Lung (tissue), 12 donors: ENCODE measurements around the gene MECP2. TPM values are rescaled to one million over a fixed set of nuclear protein-coding genes. Genes with fewer than 3 reads are reported as not detected.

Source experiments
- ATAC-seq: fragments of 200-7000 bp; cut with Tn5 transposase; one replicate; pipeline ENCODE4 v1.9.1; 2020; ENCODE audit warnings: moderate number of reproducible peaks; ENCODE audit not compliant: insufficient read depth, low FRiP score
- DNase-seq, 3 donors: peaks; one replicate each; pipeline ENCODE4 v3.0.0-alpha.2; 2013 to 2017
- H3K27ac ChIP-seq, 2 donors: one replicate each; pipeline ENCODE4 v1.5.1; 2013; ENCODE audit warnings: mild to moderate bottlenecking in 2 of 2, moderate library complexity in 2 of 2, control low read depth in 1 of 2, inconsistent platforms in 1 of 2, low read depth in 1 of 2, low read length in 1 of 2
- H3K27me3 ChIP-seq, 3 donors: one replicate each; pipeline ENCODE4 v1.5.1; 2013; ENCODE audit warnings: low read length in 2 of 3; ENCODE audit not compliant: control insufficient read depth in 3 of 3, insufficient read depth in 3 of 3
- H3K36me3 ChIP-seq, 4 donors: one replicate each; pipeline ENCODE4 v1.5.1; 2013; ENCODE audit warnings: low read length in 4 of 4, mild to moderate bottlenecking in 1 of 4, moderate library complexity in 1 of 4; ENCODE audit not compliant: control insufficient read depth in 4 of 4, insufficient read depth in 4 of 4
- H3K4me1 ChIP-seq, 5 donors: one replicate each; pipeline ENCODE4 v1.5.1; 2013; ENCODE audit warnings: low read length in 5 of 5, mild to moderate bottlenecking in 2 of 5, moderate library complexity in 1 of 5; ENCODE audit not compliant: control insufficient read depth in 5 of 5, insufficient read depth in 5 of 5
- H3K4me3 ChIP-seq: one replicate; pipeline ENCODE4 v1.5.1; 2013; ENCODE audit warnings: mild to moderate bottlenecking, control low read depth, moderate library complexity
- H3K9ac ChIP-seq, 2 donors: one replicate each; pipeline ENCODE4 v1.5.1; 2013; ENCODE audit warnings: low read length in 2 of 2, control low read depth in 1 of 2; ENCODE audit not compliant: insufficient read depth in 1 of 2
- H3K9me3 ChIP-seq, 4 donors: one replicate each; pipeline ENCODE4 v1.5.1; 2013; ENCODE audit warnings: low read length in 3 of 4, mild to moderate bottlenecking in 1 of 4, moderate library complexity in 1 of 4; ENCODE audit not compliant: control insufficient read depth in 4 of 4, insufficient read depth in 3 of 4
- WGBS, 2 donors: extraction: QIAGEN DNeasy Blood & Tissue Kit; methylation state at CpG; one replicate each; pipeline ENCODE4 v1.1.7; 2013; 5-methylcytosine and 5-hydroxymethylcytosine counted together
- polyA plus RNA-seq, 2 donors: library from polyadenylated mRNA; stranded (reverse); fragments of 200-250 nt; gene quantifications; one replicate each; pipeline ENCODE4 v1.2.1, GENCODE V29; 2013
- total RNA-seq, 2 donors: library from RNA; depleted of rRNA in 1 of 2; stranded (reverse); fragments of >200 nt in 1 of 2; gene quantifications; one replicate each; pipeline ENCODE4 v1.2.1, GENCODE V29; 2014 to 2021
- TF ChIP-seq, protein P1 (sequence below): IDR thresholded peaks from 2 replicates; pipeline ENCODE4 v1.5.1; 2012; ENCODE audit warnings: mild to moderate bottlenecking; ENCODE audit errors: control extremely low read depth, extremely low read depth
- donor health status: control.
- donor health status: control.
- donor health status: Bipolar disorder and iron deficiency.
- donor health status: healthy.
- donor health status: DM: yes; HTN: yes; CAD: no.

MECP2 gene
- total and polyA plus RNA-seq, 4 donors: 20.4 to 62.9 (median 38.9) TPM

DNA sequence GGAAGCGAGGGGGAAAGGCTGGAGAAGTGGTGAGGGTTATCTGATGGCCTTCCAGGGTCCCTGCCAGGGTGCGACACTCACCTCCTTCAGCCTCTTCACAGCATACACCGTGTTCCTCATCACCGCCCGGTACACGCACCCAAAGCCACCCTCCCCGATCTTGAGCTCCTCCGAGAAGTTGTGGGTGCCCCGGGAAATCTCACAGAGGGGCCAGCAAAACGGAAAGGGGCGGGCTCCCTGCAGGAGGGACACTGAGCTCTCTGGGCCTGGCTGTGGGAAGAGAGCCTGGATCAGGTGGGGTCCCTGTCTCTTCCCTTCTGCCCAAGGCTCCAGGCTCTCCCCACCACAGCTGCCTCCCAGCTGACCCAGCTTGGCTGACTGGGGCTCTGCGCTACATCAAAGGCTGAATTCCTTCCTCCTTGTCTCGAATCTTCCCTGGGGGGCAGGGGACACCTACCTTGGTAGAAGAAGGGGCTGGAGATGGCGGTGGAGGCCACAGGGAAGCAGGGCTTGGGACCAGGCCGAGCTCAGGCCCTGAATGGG is 78.9 kb downstream of the MECP2 start:
- H3K9ac ChIP-seq: no peak overlapping the region
- peak overlapping the region; percentile 82 to 95 for H3K27ac ChIP-seq
- no peak for DNase-seq
- H3K4me1 ChIP-seq: peaks cover 3 to 28% (median 8%) of the 10 kb centered on the region in 5 donors
- no peak for ATAC-seq
- peaks cover 0 to 6% (median 0%) of the 10 kb centered on the region in 4 donors for H3K9me3 ChIP-seq
- no peaks in the 10 kb centered on the region for H3K27me3 ChIP-seq
- peak overlapping the region; percentile 65 for H3K4me3 ChIP-seq
- peaks cover 0 to 26% (median 2%) of the 10 kb centered on the region in 4 donors for H3K36me3 ChIP-seq
- TF ChIP-seq, protein P1, sequence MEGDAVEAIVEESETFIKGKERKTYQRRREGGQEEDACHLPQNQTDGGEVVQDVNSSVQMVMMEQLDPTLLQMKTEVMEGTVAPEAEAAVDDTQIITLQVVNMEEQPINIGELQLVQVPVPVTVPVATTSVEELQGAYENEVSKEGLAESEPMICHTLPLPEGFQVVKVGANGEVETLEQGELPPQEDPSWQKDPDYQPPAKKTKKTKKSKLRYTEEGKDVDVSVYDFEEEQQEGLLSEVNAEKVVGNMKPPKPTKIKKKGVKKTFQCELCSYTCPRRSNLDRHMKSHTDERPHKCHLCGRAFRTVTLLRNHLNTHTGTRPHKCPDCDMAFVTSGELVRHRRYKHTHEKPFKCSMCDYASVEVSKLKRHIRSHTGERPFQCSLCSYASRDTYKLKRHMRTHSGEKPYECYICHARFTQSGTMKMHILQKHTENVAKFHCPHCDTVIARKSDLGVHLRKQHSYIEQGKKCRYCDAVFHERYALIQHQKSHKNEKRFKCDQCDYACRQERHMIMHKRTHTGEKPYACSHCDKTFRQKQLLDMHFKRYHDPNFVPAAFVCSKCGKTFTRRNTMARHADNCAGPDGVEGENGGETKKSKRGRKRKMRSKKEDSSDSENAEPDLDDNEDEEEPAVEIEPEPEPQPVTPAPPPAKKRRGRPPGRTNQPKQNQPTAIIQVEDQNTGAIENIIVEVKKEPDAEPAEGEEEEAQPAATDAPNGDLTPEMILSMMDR: no peak
- 66 to 76% methylated on average over 12 to 15 of the region's 15 CpGs for WGBS, 2 donors

DNA sequence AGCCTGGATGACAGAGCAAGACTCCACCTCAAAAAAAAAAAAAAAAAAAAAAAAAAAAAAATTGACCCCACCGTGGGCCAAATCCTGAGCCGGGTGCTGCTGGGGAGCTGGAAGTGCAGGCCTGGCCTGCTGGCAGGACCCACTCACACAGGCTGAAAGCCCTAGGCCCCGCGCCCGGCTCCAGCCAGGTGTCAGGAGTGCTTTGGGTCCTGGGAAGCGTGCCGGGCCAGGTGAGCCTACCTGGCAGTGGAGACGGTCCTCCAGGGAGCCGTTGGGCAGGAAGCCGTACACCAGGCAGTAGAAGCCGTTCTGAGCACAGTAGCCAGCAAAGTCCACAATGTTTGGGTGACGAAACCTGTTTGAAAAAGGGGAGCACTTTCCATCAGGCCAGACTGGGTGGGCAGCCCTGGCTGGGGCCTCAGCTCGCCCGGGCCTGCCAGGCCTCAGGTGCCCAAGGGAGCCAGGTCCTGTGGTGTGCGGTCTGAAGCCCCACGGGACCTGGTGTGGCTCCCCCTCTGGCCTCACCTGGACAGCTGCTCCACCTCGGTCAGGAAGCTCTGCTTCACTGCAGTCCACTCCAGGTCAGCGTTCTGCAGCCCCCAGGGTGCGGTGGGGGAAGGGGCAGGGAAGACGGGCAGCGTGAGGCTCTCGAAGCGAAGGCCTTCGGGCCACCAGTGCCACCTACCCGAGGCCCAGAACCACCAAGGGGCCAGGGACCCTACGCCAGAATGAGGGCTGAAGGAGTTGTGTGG is 79.6 kb downstream of the MECP2 start:
- Histone ChIP-seq H3K27ac (no peak overlapping the region), H3K4me1 (peaks cover 3 to 24% (median 8%) of the 10 kb centered on the region in 5 donors), H3K9ac (no peak overlapping the region), H3K36me3 (peaks cover 0 to 26% (median 2%) of the 10 kb centered on the region in 4 donors), H3K4me3 (no peak overlapping the region), H3K9me3 (peaks cover 0 to 6% (median 0%) of the 10 kb centered on the region in 4 donors), H3K27me3 (no peaks in the 10 kb centered on the region)
- DNase-seq: no peak
- TF ChIP-seq, protein P1: no peak
- WGBS, 2 donors: 87 to 88% methylated on average over 20 to 26 of the region's 26 CpGs
- ATAC-seq: no peak

DNA sequence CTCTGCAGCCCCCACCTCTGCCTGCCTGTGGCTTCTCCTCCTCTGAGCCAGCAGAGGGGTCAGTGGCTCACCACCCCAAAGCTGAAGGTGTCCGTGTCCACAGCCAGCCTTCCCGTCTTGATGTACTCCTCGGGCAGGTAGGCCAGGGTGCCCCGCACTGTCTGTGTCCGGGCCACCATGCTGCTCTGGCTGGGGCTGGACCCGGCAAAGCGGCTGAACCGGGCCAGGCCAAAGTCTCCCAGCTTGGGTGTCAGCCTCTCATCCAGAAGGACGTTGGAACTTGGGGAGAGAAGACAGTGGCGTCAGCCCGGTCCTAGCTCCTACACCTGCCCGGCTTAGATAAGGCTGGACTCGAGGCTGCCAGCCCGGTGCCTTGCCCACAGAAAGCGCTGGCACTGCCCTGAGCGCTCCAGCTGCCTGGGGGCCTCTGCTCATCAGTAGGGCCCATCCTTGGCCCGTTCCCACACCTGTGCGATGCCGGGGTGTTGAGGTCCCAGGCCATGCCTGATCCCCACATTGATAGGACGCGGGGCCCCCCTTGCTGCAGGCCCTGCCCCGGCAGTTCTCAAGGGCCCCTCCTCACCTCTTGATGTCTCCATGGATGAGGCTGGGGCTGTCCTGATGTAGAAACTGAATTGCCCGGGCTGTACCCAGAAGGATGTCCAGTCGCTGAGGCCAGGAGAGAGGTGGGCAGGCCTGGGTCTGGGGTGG is 81.0 kb downstream of the MECP2 start:
- peaks cover 0 to 28% (median 2%) of the 10 kb centered on the region in 4 donors for H3K36me3 ChIP-seq
- DNase-seq (no peak), ATAC-seq (no peak)
- H3K4me1 ChIP-seq: peaks cover 3 to 20% (median 8%) of the 10 kb centered on the region in 5 donors
- H3K9ac ChIP-seq: no peak overlapping the region
- no peak overlapping the region for H3K27ac ChIP-seq
- no peaks in the 10 kb centered on the region for H3K27me3 ChIP-seq
- H3K9me3 ChIP-seq: peaks cover 0 to 6% (median 0%) of the 10 kb centered on the region in 4 donors
- 90 to 97% methylated on average over 18 to 24 of the region's 24 CpGs for whole genome bisulfite sequencing, 2 donors
- H3K4me3 ChIP-seq: no peak overlapping the region
- TF ChIP-seq, protein P1: no peak
